Common myeloid progenitor, CD34-positive (primary cell): Measurements from ENCODE around the gene MYLK.

Experiments used
- CTCF ChIA-PET: fragments of 350-600 bp; sonication (Branson Sonifier 250); formaldehyde crosslinking; loops from one replicate; lab custom pipeline; 2021; ENCODE audit warnings: antibody characterized with exemption; lab: Charles Lee
- POLR2A ChIA-PET: fragments of 350-600 bp; sonication (Branson Sonifier 250); formaldehyde crosslinking; loops from one replicate; lab custom pipeline; 2021; ENCODE audit warnings: antibody characterized with exemption; lab: Charles Lee
- DNase-seq, 3 donors: peaks; one replicate each; pipeline versions ENCODE4 v3.0.0 to v3.0.0-alpha.2; 2013
- H3K27ac ChIP-seq, 2 experiments: 1 replicate in 1 of 2; 2 replicates in 1 of 2; pipeline ENCODE4 v1.7.0; 2013; ENCODE audit warnings: inconsistent platforms in 2 of 2, low read length in 2 of 2, mild to moderate bottlenecking in 2 of 2, low read depth in 1 of 2, moderate library complexity in 1 of 2; ENCODE audit not compliant: severe bottlenecking in 2 of 2, insufficient read depth in 1 of 2, poor library complexity in 1 of 2
- H3K27me3 ChIP-seq, 5 experiments: replicated peaks in 2 of 5; 1 replicate in 3 of 5; 2 replicates in 2 of 5; pipeline versions ENCODE4 v1.6.1 to v1.7.0; 2013; ENCODE audit warnings: low read length in 4 of 5, mild to moderate bottlenecking in 2 of 5, moderate library complexity in 2 of 5, inconsistent platforms in 1 of 5; ENCODE audit not compliant: insufficient read depth in 5 of 5, control insufficient read depth in 4 of 5
- H3K36me3 ChIP-seq, 4 experiments: 1 replicate in 2 of 4; 2 replicates in 2 of 4; pipeline versions ENCODE4 v1.6.1 to v1.7.0; 2013; ENCODE audit warnings: low read length in 3 of 4, control low read depth in 1 of 4, mild to moderate bottlenecking in 1 of 4; ENCODE audit not compliant: control insufficient read depth in 4 of 4, insufficient read depth in 4 of 4
- H3K4me1 ChIP-seq, 4 experiments: 1 replicate in 3 of 4; 2 replicates in 1 of 4; pipeline versions ENCODE4 v1.6.1 to v1.7.1; 2013; ENCODE audit warnings: low read length in 3 of 4, mild to moderate bottlenecking in 3 of 4, control low read depth in 1 of 4, inconsistent platforms in 1 of 4, moderate library complexity in 1 of 4; ENCODE audit not compliant: control insufficient read depth in 4 of 4, insufficient read depth in 4 of 4; ENCODE audit errors: control extremely low read depth in 1 of 4
- H3K4me3 ChIP-seq, 7 experiments: 1 replicate in 4 of 7; 2 replicates in 3 of 7; pipeline versions ENCODE4 v1.5.1 to v1.7.0; 2013; ENCODE audit warnings: mild to moderate bottlenecking in 7 of 7, low read length in 6 of 7, moderate library complexity in 6 of 7, inconsistent platforms in 2 of 7, low read depth in 2 of 7, control low read depth in 1 of 7; ENCODE audit not compliant: insufficient read depth in 4 of 7, control insufficient read depth in 1 of 7; ENCODE audit errors: extremely low read depth in 1 of 7
- H3K9me3 ChIP-seq, 5 experiments: 1 replicate in 4 of 5; 2 replicates in 1 of 5; pipeline versions ENCODE4 v1.6.1 to v1.7.1; 2013; ENCODE audit warnings: low read length in 4 of 5, mild to moderate bottlenecking in 2 of 5, inconsistent platforms in 1 of 5, low read depth in 1 of 5, moderate library complexity in 1 of 5; ENCODE audit not compliant: control insufficient read depth in 4 of 5, insufficient read depth in 2 of 5; ENCODE audit errors: control extremely low read depth in 1 of 5
- WGBS: methylation state at CpG from one replicate; pipeline ENCODE4 v1.1.5; 2013; ENCODE audit not compliant: insufficient coverage; 5-methylcytosine and 5-hydroxymethylcytosine counted together

MYLK gene

GRCh38 chr3:123878807-123879206 is 5.3 kb downstream of the MYLK start:
- no peaks in the 10 kb centered on the region for H3K36me3 ChIP-seq
- no peak overlapping the region for H3K4me3 ChIP-seq
- no peak overlapping the region for H3K27ac ChIP-seq
- H3K27me3 ChIP-seq: peaks cover 0 to 2% (median 0%) of the 10 kb centered on the region in 5 experiments
- H3K4me1 ChIP-seq: peaks cover 2 to 23% (median 14%) of the 10 kb centered on the region in 4 experiments
- H3K9me3 ChIP-seq: no peaks in the 10 kb centered on the region
- DNase-seq: no peak
- WGBS: 100% methylated on average over 4 of the region's 7 CpGs
- CTCF ChIA-PET: no interaction called here
- POLR2A ChIA-PET: no interaction called here

- H3K4me1 ChIP-seq: peaks cover 2 to 15% (median 6%) of the 10 kb centered on the region in 4 experiments
- H3K4me3 ChIP-seq: no peak overlapping the region
- H3K27ac ChIP-seq: no peak overlapping the region
- no peaks in the 10 kb centered on the region for H3K27me3 ChIP-seq
- H3K9me3 ChIP-seq: no peaks in the 10 kb centered on the region
- POLR2A ChIA-PET: interaction anchor here (1.0 kb wide), 1 partner anchor 83 kb away, joined by 5 read pairs; the partner anchor contains the start of gene CCDC14
- H3K36me3 ChIP-seq: no peaks in the 10 kb centered on the region
- no peak for DNase-seq
- CTCF ChIA-PET: no interaction called here
- WGBS: 96% methylated on average over 4 of the region's 4 CpGs
Measured at GRCh38 chr3:123877965-123878364, 6.2 kb downstream of the MYLK start.

GRCh38 chr3:123877466-123877865 is 6.7 kb downstream of the MYLK start:
- Histone ChIP-seq H3K36me3 (no peaks in the 10 kb centered on the region), H3K9me3 (no peaks in the 10 kb centered on the region), H3K4me1 (peaks cover under 1 to 10% (median 2%) of the 10 kb centered on the region in 4 experiments), H3K27me3 (no peaks in the 10 kb centered on the region), H3K27ac (no peak overlapping the region), H3K4me3 (no peak overlapping the region)
- no peak for DNase-seq
- ChIA-PET POLR2A (interaction anchor here (1.0 kb wide), 1 partner anchor 84 kb away, joined by 5 read pairs; the partner anchor contains the start of gene CCDC14), CTCF (no interaction called here)
- 83% methylated on average over 4 of the region's 4 CpGs for WGBS

DNA sequence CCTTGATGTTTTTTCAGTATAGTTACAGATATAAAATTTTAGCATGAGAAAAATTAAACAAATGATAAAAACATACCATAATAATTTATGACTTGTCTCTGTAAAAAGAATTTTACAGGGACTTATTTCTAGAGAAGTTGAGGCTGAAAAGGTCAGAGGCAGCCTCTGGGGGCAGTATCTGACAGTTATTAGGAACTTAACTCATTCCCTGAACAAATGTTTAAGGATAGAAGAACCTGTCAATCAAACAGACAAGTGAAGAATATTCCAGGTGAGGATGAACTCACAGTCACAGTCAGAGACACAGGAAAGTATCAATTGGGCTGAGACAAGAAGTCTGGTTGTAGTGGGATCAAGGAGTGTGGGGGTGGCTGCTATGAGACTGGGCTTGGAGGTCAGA is 7.3 kb downstream of the MYLK start:
- no peak for DNase-seq

GRCh38 chr3:123872621-123873020 is 11.5 kb downstream of the MYLK start:
- WGBS: no CpG with 5 or more reads among the region's 1 CpG
- POLR2A ChIA-PET: no interaction called here

More for the DNA sequence above, 7.3 kb downstream of the MYLK start:
- no peaks in the 10 kb centered on the region for H3K9me3 ChIP-seq
- peaks cover 0 to 6% (median 0%) of the 10 kb centered on the region in 4 experiments for H3K4me1 ChIP-seq
- H3K27me3 ChIP-seq: no peaks in the 10 kb centered on the region
- POLR2A ChIA-PET: no interaction called here
- CTCF ChIA-PET: no interaction called here
- no peaks in the 10 kb centered on the region for H3K36me3 ChIP-seq
- no peak overlapping the region for H3K4me3 ChIP-seq
- no peak overlapping the region for H3K27ac ChIP-seq

GRCh38 chr3:123871946-123872345 is 12.2 kb downstream of the MYLK start:
- Histone ChIP-seq H3K27me3 (no peaks in the 10 kb centered on the region), H3K4me1 (no peaks in the 10 kb centered on the region), H3K36me3 (no peaks in the 10 kb centered on the region), H3K4me3 (no peak overlapping the region), H3K9me3 (no peaks in the 10 kb centered on the region), H3K27ac (no peak overlapping the region)
- no CpG with 5 or more reads among the region's 1 CpG for WGBS
- POLR2A ChIA-PET: no interaction called here
- no peak for DNase-seq
- CTCF ChIA-PET: no interaction called here

More at GRCh38 chr3:123872621-123873020, 11.5 kb downstream of the MYLK start:
- no peaks in the 10 kb centered on the region for H3K9me3 ChIP-seq
- no peaks in the 10 kb centered on the region for H3K27me3 ChIP-seq
- CTCF ChIA-PET: no interaction called here
- H3K4me3 ChIP-seq: no peak overlapping the region
- H3K36me3 ChIP-seq: no peaks in the 10 kb centered on the region
- H3K4me1 ChIP-seq: no peaks in the 10 kb centered on the region
- no peak overlapping the region for H3K27ac ChIP-seq
- DNase-seq: no peak

GRCh38 chr3:123870033-123870432 is 14.1 kb downstream of the MYLK start:
- Histone ChIP-seq H3K4me3 (no peak overlapping the region), H3K36me3 (no peaks in the 10 kb centered on the region), H3K27me3 (no peaks in the 10 kb centered on the region), H3K4me1 (no peaks in the 10 kb centered on the region), H3K27ac (no peak overlapping the region), H3K9me3 (peaks cover 0 to 2% (median 0%) of the 10 kb centered on the region in 5 experiments)
- no peak for DNase-seq
- 83% methylated on average over 1 of the region's 1 CpG for WGBS
- POLR2A ChIA-PET: no interaction called here
- CTCF ChIA-PET: no interaction called here
